GM12878 (cell line): ENCODE data around the gene CRYZL1. TPM values are rescaled to one million over a fixed set of nuclear protein-coding genes. Genes with fewer than 3 reads are reported as not detected.
A peak's percentile ranks its signal among the peaks of the same experiment; 100 is the strongest.

Experiments used
- ATAC-seq: fragments of 200-7000 bp; cut with Tn5 transposase; 3 replicates; pipeline ENCODE4 v1.9.1; 2020; ENCODE audit warnings: mild to moderate bottlenecking, moderate library complexity
- BruUV-seq: library from RNA; stranded (reverse); fragments of 400-500 nt; replicated peaks from 2 replicates; lab custom pipeline; 2021; lab: Mats Ljungman, UMichigan
- CTCF ChIA-PET: fragments of 300-600 bp; sonication (Branson Sonifier 250); formaldehyde crosslinking; extraction: SDS; loops from one replicate; lab custom pipeline; 2021; ENCODE audit warnings: inconsistent platforms; lab: Yijun Ruan, JAX
- POLR2A ChIA-PET: fragments of 350-600 bp; formaldehyde crosslinking; extraction: SDS; loops from one replicate; lab custom pipeline; 2021; ENCODE audit warnings: inconsistent platforms; lab: Charles Lee
- RAD21 ChIA-PET: fragments of 300-600 bp; sonication (Branson Sonifier 250); formaldehyde crosslinking; loops from one replicate; lab custom pipeline; 2023; ENCODE audit warnings: antibody characterized with exemption; ENCODE audit not compliant: unreplicated experiment; lab: Charles Lee
- SMC1A ChIA-PET: fragments of 300-600 bp; sonication (Branson Sonifier 250); formaldehyde crosslinking; loops from one replicate; lab custom pipeline; 2023; ENCODE audit not compliant: unreplicated experiment, uncharacterized antibody; lab: Charles Lee
- DNase-seq: peaks from one replicate; pipeline ENCODE4 v3.0.0-alpha.2; 2011; ENCODE audit warnings: low read depth, low spot score
- FAIRE-seq: peaks from 3 replicates; lab custom pipeline; 2011; peaks lifted over from hg19 to GRCh38; lab: Jason Lieb, UNC
- H2AFZ ChIP-seq: 2 replicates; pipeline ENCODE4 v1.6.0; 2011; ENCODE audit warnings: low read depth, low read length, control low read depth; ENCODE audit not compliant: control insufficient read depth
- H3K27ac ChIP-seq: 2 replicates; pipeline ENCODE4 v1.5.1; 2011; ENCODE audit warnings: control low read depth; ENCODE audit not compliant: control insufficient read depth, insufficient read depth
- H3K27me3 ChIP-seq, 2 experiments: replicated peaks in 1 of 2; 2 replicates each; pipeline versions ENCODE4 v1.6.0 to v1.6.1; 2011; ENCODE audit warnings: low read length in 1 of 2; ENCODE audit not compliant: control insufficient read depth in 2 of 2, insufficient read depth in 2 of 2
- H3K36me3 ChIP-seq, 2 experiments: 2 replicates each; pipeline ENCODE4 v1.5.1; 2011; ENCODE audit warnings: low read length in 1 of 2; ENCODE audit not compliant: control insufficient read depth in 2 of 2, insufficient read depth in 2 of 2
- H3K4me1 ChIP-seq: 2 replicates; pipeline ENCODE4 v1.6.1; 2011; ENCODE audit warnings: mild to moderate bottlenecking, low read length, moderate library complexity, mixed read lengths; ENCODE audit not compliant: control insufficient read depth, insufficient read depth
- H3K4me2 ChIP-seq: 2 replicates; pipeline ENCODE4 v1.6.0; 2011; ENCODE audit warnings: control low read depth; ENCODE audit not compliant: control insufficient read depth, insufficient read depth
- H3K4me3 ChIP-seq: fragments of 200-600 bp; sonication (generic); 2 replicates; pipeline ENCODE4 v1.5.1; 2016
- H3K79me2 ChIP-seq: 2 replicates; pipeline ENCODE4 v1.6.0; 2011; ENCODE audit warnings: low read length; ENCODE audit not compliant: control insufficient read depth, insufficient read depth
- H3K9ac ChIP-seq: 2 replicates; pipeline ENCODE4 v1.8.0; 2011; ENCODE audit warnings: low read length, control low read depth, mixed read lengths; ENCODE audit not compliant: control insufficient read depth, insufficient read depth
- H3K9me3 ChIP-seq: replicated peaks from 3 replicates; pipeline ENCODE4 v1.5.1; 2011; ENCODE audit warnings: mild to moderate bottlenecking, low read length; ENCODE audit not compliant: control insufficient read depth, insufficient read depth
- H4K20me1 ChIP-seq: 2 replicates; pipeline ENCODE4 v1.6.0; 2011; ENCODE audit not compliant: control insufficient read depth, insufficient read depth
- FOS ChIP-seq: IDR thresholded peaks from 3 replicates; pipeline ENCODE4 v1.6.1; 2011; ENCODE audit warnings: borderline replicate concordance; ENCODE audit not compliant: insufficient read length; ENCODE audit errors: extremely low read depth
- IRF5 ChIP-seq: fragments of 450-650 bp; IDR thresholded peaks from 2 replicates; pipeline ENCODE4 v1.6.1; 2017; ENCODE audit warnings: borderline replicate concordance
- MEF2B ChIP-seq: fragments of 450-650 bp; IDR thresholded peaks from 2 replicates; pipeline ENCODE4 v1.6.1; 2018; ENCODE audit warnings: mild to moderate bottlenecking, moderate library complexity; ENCODE audit not compliant: partially characterized antibody, poor library complexity, severe bottlenecking
- MYB ChIP-seq: fragments of 150-350 bp; IDR thresholded peaks from 2 replicates; pipeline ENCODE4 v1.6.1; 2014; ENCODE audit warnings: mild to moderate bottlenecking, low read depth, low read length, borderline replicate concordance
- PAX5 ChIP-seq: IDR thresholded peaks from 2 replicates; pipeline ENCODE4 v1.6.1; 2011; ENCODE audit warnings: low read depth, low read length, borderline replicate concordance
- POLR2A ChIP-seq: IDR thresholded peaks from 2 replicates; pipeline ENCODE4 v1.6.1; 2011; ENCODE audit warnings: low read depth, mild to moderate bottlenecking, low read length
- POLR2AphosphoS2 ChIP-seq: IDR thresholded peaks from 2 replicates; pipeline ENCODE4 v1.6.1; 2011; ENCODE audit warnings: low read depth, mild to moderate bottlenecking, low read length, improper control_type of control experiment, moderate library complexity
- POLR2AphosphoS5 ChIP-seq: IDR thresholded peaks from 2 replicates; pipeline ENCODE4 v1.6.1; 2011; ENCODE audit warnings: mild to moderate bottlenecking, low read length, inconsistent platforms
- SIX5 ChIP-seq: IDR thresholded peaks from 2 replicates; pipeline ENCODE4 v1.6.1; 2011; ENCODE audit warnings: mild to moderate bottlenecking, low read depth, low read length, moderate library complexity; ENCODE audit not compliant: severe bottlenecking
- ZNF384 ChIP-seq: IDR thresholded peaks from 2 replicates; pipeline ENCODE4 v1.6.1; 2012; ENCODE audit warnings: low read depth, mild to moderate bottlenecking, low read length, improper control_type of control experiment, borderline replicate concordance
- WGBS: methylation state at CpG from one replicate; pipeline ENCODE4 v1.1.6; 2016; ENCODE audit warnings: low lambda C conversion rate; ENCODE audit not compliant: insufficient replicate concordance, insufficient coverage; ENCODE audit errors: missing lambda C conversion rate; 5-methylcytosine and 5-hydroxymethylcytosine counted together
- in situ Hi-C: fragments of 300-500 bp; cut with MboI; formaldehyde crosslinking; loops from 9 replicates; pipeline ENCODE4 v1.14.3; 2018; ENCODE audit warnings: mixed read lengths
- intact Hi-C: fragments of 100-400 bp; cut with micrococcal nuclease; formaldehyde crosslinking; loops from one replicate; pipeline ENCODE4 v1.14.2; 2022; ENCODE audit not compliant: unreplicated experiment
- polyA plus RNA-seq, 11 experiments: library from polyadenylated mRNA; depleted of rRNA in 4 of 11; unstranded in 6 of 11; stranded (reverse) in 5 of 11; fragments of >200 nt; fragmentation: Nextera tagmentation in 4 of 11; fragmentation: Illumina TruSeq in 1 of 11; extraction: Ambion mirVana in 4 of 11; extraction: Trizol in 1 of 11; gene quantifications; 1 replicate in 1 of 11; 2 replicates in 10 of 11; pipeline versions ENCODE4 v1.2.1 to v1.2.3, GENCODE V29; 2011 to 2016; ENCODE audit warnings: inconsistent platforms in 2 of 11, missing spikeins in 2 of 11, low read depth in 1 of 11
- total RNA-seq, 4 experiments: library from RNA; depleted of rRNA in 3 of 4; stranded (reverse); fragments of >200 nt in 3 of 4; fragmentation: Illumina TruSeq in 1 of 4; extraction: Trizol in 1 of 4; gene quantifications; 2 replicates each; pipeline versions ENCODE4 v1.2.1 to v1.2.3, GENCODE V29; 2013 to 2021
- TF ChIP-seq, protein P1 (sequence below): fragments of 450-650 bp; IDR thresholded peaks from 2 replicates; pipeline ENCODE4 v1.6.1; 2017; ENCODE audit warnings: mild to moderate bottlenecking, moderate library complexity
- TF ChIP-seq, protein P2 (sequence below): IDR thresholded peaks from 2 replicates; pipeline ENCODE4 v1.6.1; 2011; ENCODE audit warnings: low read depth, mild to moderate bottlenecking, low read length, moderate library complexity, borderline replicate concordance; ENCODE audit errors: extremely low read depth

CRYZL1 gene
- total and polyA plus RNA-seq, 10 of the 15 experiments (the other 5 are each of a cell fraction or from before 2014, with no cell fraction given), result 14.3 to 72.4 (median 30.7) TPM

GRCh38 chr21:33551664-33552063 is 89.9 kb downstream of the CRYZL1 start (continued):
- TF ChIP-seq PAX5, result no peak
- TF ChIP-seq, protein P1, sequence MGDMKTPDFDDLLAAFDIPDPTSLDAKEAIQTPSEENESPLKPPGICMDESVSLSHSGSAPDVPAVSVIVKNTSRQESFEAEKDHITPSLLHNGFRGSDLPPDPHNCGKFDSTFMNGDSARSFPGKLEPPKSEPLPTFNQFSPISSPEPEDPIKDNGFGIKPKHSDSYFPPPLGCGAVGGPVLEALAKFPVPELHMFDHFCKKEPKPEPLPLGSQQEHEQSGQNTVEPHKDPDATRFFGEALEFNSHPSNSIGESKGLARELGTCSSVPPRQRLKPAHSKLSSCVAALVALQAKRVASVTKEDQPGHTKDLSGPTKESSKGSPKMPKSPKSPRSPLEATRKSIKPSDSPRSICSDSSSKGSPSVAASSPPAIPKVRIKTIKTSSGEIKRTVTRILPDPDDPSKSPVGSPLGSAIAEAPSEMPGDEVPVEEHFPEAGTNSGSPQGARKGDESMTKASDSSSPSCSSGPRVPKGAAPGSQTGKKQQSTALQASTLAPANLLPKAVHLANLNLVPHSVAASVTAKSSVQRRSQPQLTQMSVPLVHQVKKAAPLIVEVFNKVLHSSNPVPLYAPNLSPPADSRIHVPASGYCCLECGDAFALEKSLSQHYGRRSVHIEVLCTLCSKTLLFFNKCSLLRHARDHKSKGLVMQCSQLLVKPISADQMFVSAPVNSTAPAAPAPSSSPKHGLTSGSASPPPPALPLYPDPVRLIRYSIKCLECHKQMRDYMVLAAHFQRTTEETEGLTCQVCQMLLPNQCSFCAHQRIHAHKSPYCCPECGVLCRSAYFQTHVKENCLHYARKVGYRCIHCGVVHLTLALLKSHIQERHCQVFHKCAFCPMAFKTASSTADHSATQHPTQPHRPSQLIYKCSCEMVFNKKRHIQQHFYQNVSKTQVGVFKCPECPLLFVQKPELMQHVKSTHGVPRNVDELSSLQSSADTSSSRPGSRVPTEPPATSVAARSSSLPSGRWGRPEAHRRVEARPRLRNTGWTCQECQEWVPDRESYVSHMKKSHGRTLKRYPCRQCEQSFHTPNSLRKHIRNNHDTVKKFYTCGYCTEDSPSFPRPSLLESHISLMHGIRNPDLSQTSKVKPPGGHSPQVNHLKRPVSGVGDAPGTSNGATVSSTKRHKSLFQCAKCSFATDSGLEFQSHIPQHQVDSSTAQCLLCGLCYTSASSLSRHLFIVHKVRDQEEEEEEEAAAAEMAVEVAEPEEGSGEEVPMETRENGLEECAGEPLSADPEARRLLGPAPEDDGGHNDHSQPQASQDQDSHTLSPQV, result no peak
- TF ChIP-seq, protein P2, sequence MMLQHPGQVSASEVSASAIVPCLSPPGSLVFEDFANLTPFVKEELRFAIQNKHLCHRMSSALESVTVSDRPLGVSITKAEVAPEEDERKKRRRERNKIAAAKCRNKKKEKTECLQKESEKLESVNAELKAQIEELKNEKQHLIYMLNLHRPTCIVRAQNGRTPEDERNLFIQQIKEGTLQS, result no peak

- no peak for FAIRE-seq
- ChIA-PET SMC1A (interaction anchor here (0.6 to 1.2 kb wide), 3 partner anchors 8 to 23 kb away, joined by 3 to 6 read pairs (median 4); partner anchors contain the start of gene SON), CTCF (interaction anchor here (0.6 to 1.4 kb wide), 2 partner anchors 19 to 55 kb away, joined by 3 to 4 read pairs; no protein-coding TSS in a partner anchor), RAD21 (no interaction called here), POLR2A (no interaction called here)
- H3K4me1 ChIP-seq, result no peaks in the 10 kb centered on the region
- H3K9me3 ChIP-seq, result peaks cover 21% of the 10 kb centered on the region; the same call in 2 of the 3 replicates
- H3K4me3 ChIP-seq, result no peak overlapping the region
- H2AFZ ChIP-seq, result no peak overlapping the region
- ATAC-seq, result no peak
- H3K27ac ChIP-seq, result no peak overlapping the region
- peaks cover 91% of the 10 kb centered on the region for H3K79me2 ChIP-seq
- H3K4me2 ChIP-seq, result no peak overlapping the region
- H3K9ac ChIP-seq, result no peak overlapping the region
- WGBS, result over 99% methylated on average over 23 of the region's 23 CpGs
- intact Hi-C loops (no loop called here), in situ Hi-C loops (no loop called here)
- H3K27me3 ChIP-seq, result no peaks in the 10 kb centered on the region
- BruUV-seq, result no TSS peak
- peaks cover 2% of the 10 kb centered on the region for H4K20me1 ChIP-seq
- H3K36me3 ChIP-seq, result peaks cover 40 to 63% of the 10 kb centered on the region in 2 experiments
- no peak for DNase-seq
- peak; percentile 36; the same call in 1 of the 2 replicates for TF ChIP-seq POLR2AphosphoS5
- TF ChIP-seq MYB, result no peak
- TF ChIP-seq IRF5, result no peak
- no peak for TF ChIP-seq SIX5
- TF ChIP-seq MEF2B, result no peak
- peak; percentile 73; the same call in 1 of the 2 replicates for TF ChIP-seq POLR2A
- no peak for TF ChIP-seq FOS
- TF ChIP-seq POLR2AphosphoS2, result peak; percentile 15; the same call in 1 of the 2 replicates
- no peak for TF ChIP-seq ZNF384
These were observed 90.5 kb downstream of the CRYZL1 start for GRCh38 chr21:33550772-33551660.
